T-helper 17 cell (primary cell): ENCODE measurements around the gene DALRD3. TPM values are rescaled to one million over a fixed set of nuclear protein-coding genes. Genes with fewer than 3 reads are reported as not detected.

ENCODE experiments used
- ATAC-seq: fragments of 150-1000 bp; cut with Tn5 transposase; 2 replicates; pipeline ENCODE4 v1.10.0; 2021; ENCODE audit warnings: mild to moderate bottlenecking, moderate library complexity
- DNase-seq, 3 donors: peaks; one replicate each; pipeline versions ENCODE4 v3.0.0 to v3.0.0-alpha.2; 2020 to 2021
- H3K9me3 ChIP-seq: one replicate; pipeline ENCODE4 v1.7.0; 2013; ENCODE audit warnings: low read length, mild to moderate bottlenecking; ENCODE audit not compliant: control insufficient read depth, poor library complexity, severe bottlenecking
- H3K27ac Mint-ChIP-seq: one replicate; pipeline ENCODE4 v1.8.0; 2022; ENCODE audit warnings: mild to moderate bottlenecking, moderate library complexity, mixed read lengths
- H3K27me3 Mint-ChIP-seq: one replicate; pipeline ENCODE4 v1.8.0; 2022; ENCODE audit warnings: mixed read lengths
- H3K36me3 Mint-ChIP-seq: one replicate; pipeline ENCODE4 v1.8.0; 2022; ENCODE audit warnings: low read depth, mixed read lengths
- H3K4me1 Mint-ChIP-seq: one replicate; pipeline ENCODE4 v1.8.0; 2022; ENCODE audit warnings: mild to moderate bottlenecking, mixed read lengths
- H3K4me3 Mint-ChIP-seq: one replicate; pipeline ENCODE4 v1.8.0; 2022; ENCODE audit warnings: mild to moderate bottlenecking, moderate library complexity, mixed read lengths
- total RNA-seq, 4 donors: library from RNA in 2 of 4; stranded (reverse) in 2 of 4; gene quantifications; one replicate each; pipeline ENCODE4 v1.2.3 and lab custom pipeline; 2022 to 2026

Gene DALRD3
- total RNA-seq, 2 donors from 2014 or later, result 21.2 to 27.4 TPM

DNA sequence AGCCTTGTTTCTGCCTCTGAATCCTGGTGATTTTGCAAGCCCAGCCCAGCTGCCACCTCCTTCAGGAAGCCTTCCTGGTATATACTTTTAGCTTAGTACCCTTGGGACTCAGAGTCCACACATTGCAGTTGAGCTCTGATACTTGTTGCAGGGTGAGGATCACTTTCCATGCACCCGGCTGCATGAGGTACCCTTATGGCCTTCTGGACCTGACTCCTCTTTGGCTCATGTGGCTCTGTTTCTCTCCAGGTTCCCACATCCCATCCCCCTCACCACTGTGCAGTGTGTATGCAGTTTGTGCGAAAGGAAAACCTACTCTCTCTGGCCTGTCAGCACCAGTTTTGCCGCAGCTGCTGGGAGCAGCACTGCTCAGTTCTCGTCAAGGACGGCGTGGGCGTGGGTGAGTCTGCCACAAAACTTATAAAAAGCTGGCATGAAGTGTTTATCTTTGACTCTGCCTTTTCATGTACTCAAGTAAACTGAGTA, 51.5 kb downstream of the DALRD3 start:
- H3K36me3 Mint-ChIP-seq, result no peaks in the 10 kb centered on the region
- DNase-seq (no peak), ATAC-seq (peak; percentile 60)

GRCh38 chr3:48966367-48966766, 52.0 kb downstream of the DALRD3 start:
- no peaks in the 10 kb centered on the region for H3K9me3 ChIP-seq
- ATAC-seq, result no peak
- peak overlapping the region; percentile 39 for H3K4me3 Mint-ChIP-seq
- H3K27me3 Mint-ChIP-seq, result no peaks in the 10 kb centered on the region
- DNase-seq, result no peak
- no peaks in the 10 kb centered on the region for H3K36me3 Mint-ChIP-seq
- peaks cover 11% of the 10 kb centered on the region for H3K4me1 Mint-ChIP-seq
- peak overlapping the region; percentile 70 for H3K27ac Mint-ChIP-seq

More for the DNA sequence above, 51.5 kb downstream of the DALRD3 start:
- Mint-ChIP-seq H3K4me3 (peak overlapping the region; percentile 61), H3K4me1 (peaks cover 11% of the 10 kb centered on the region), H3K27ac (peak overlapping the region; percentile 70), H3K27me3 (no peaks in the 10 kb centered on the region)
- no peaks in the 10 kb centered on the region for H3K9me3 ChIP-seq

Other genes with a start within 250 kb of the DALRD3 start
- 10 to 100 TPM; 30.8 to 40.4 TPM for gene PRKAR2A, start 170.7 kb downstream of the DALRD3 start, total RNA-seq
- 10 to 100 TPM in 1 of 2 donors, 1 to 10 TPM in 1; 6.9 to 14.5 TPM for gene SLC25A20, start 119.7 kb downstream of the DALRD3 start, total RNA-seq
- gene ARIH2, start 99.7 kb downstream of the DALRD3 start, total RNA-seq, result 100 to 1,000 TPM; 166 to 201 TPM
- gene P4HTM, start 28.3 kb downstream of the DALRD3 start, total RNA-seq, result 10 to 100 TPM; 37.8 to 43.2 TPM
- gene WDR6, start 11.2 kb downstream of the DALRD3 start, total RNA-seq, result 100 to 1,000 TPM; 181 to 202 TPM
- gene NDUFAF3, start 3.5 kb upstream of the DALRD3 start, total RNA-seq, result 10 to 100 TPM; 61.3 to 62.9 TPM
- gene IMPDH2, start 10.8 kb upstream of the DALRD3 start, total RNA-seq, result 100 to 1,000 TPM in 1 of 2 donors, 10 to 100 TPM in 1; 96.8 to 108 TPM
- gene QRICH1, start 75.5 kb upstream of the DALRD3 start, total RNA-seq, result 100 to 1,000 TPM; 196 to 206 TPM
- gene QARS1, start 86.2 kb upstream of the DALRD3 start, total RNA-seq, result 100 to 1,000 TPM; 214 to 269 TPM
- 10 to 100 TPM; 51.4 to 56.6 TPM for gene USP19, start 102.2 kb upstream of the DALRD3 start, total RNA-seq
- 1 to 10 TPM in 1 of 2 donors, under 1 TPM in 1; 0.65 to 3.3 TPM for gene LAMB2, start 114.5 kb upstream of the DALRD3 start, total RNA-seq
- gene CCDC71, start 147.8 kb upstream of the DALRD3 start, total RNA-seq, result 10 to 100 TPM; 13.7 to 13.9 TPM
- gene KLHDC8B, start 153.0 kb upstream of the DALRD3 start, total RNA-seq, result 1 to 10 TPM; 1.7 to 8.7 TPM